GM21390 (cell line): ENCODE measurements around the gene MEGF8.

ENCODE experiments used
- ATAC-seq: cut with Tn5 transposase; IDR thresholded peaks from one replicate; pipeline ENCODE4 v1.9.1; 2021; ENCODE audit not compliant: unreplicated experiment

MEGF8 gene

GRCh38 chr19:42325308-42325895 lies at the start of gene MEGF8:
MEGF8 (plus strand) TSS chr19:42325635; CDS start chr19:42326244, 609 bp downstream.
- peak; percentile 87 for ATAC-seq

GRCh38 chr19:42276284-42276683 lies 49.2 kb upstream of the MEGF8 start:
- ATAC-seq: no peak

- no peak for ATAC-seq
These were observed 48.6 kb upstream of the MEGF8 start for GRCh38 chr19:42276821-42277220.

- no peak for ATAC-seq
These were observed 47.5 kb upstream of the MEGF8 start for GRCh38 chr19:42277821-42278451.

GRCh38 chr19:42278452-42279154 lies 46.8 kb upstream of the MEGF8 start:
- no peak for ATAC-seq

- no peak for ATAC-seq
These were observed 46.1 kb upstream of the MEGF8 start for GRCh38 chr19:42279155-42279901.

- ATAC-seq: peak; percentile 30
These were observed 45.3 kb upstream of the MEGF8 start for GRCh38 chr19:42279902-42280814.

- ATAC-seq: no peak
These were observed 44.7 kb upstream of the MEGF8 start for GRCh38 chr19:42280815-42281145.

- ATAC-seq: no peak
These were observed 44.1 kb upstream of the MEGF8 start for GRCh38 chr19:42281146-42281826.

- ATAC-seq: no peak
These were observed 43.3 kb upstream of the MEGF8 start for GRCh38 chr19:42281827-42282762.

GRCh38 chr19:42282819-42283187 lies 42.6 kb upstream of the MEGF8 start:
- ATAC-seq: no peak

- ATAC-seq: peak; percentile 38
These were observed 42.0 kb upstream of the MEGF8 start for GRCh38 chr19:42283188-42284065.

GRCh38 chr19:42284066-42284501 lies 41.4 kb upstream of the MEGF8 start:
- peak; percentile 25 for ATAC-seq

GRCh38 chr19:42284591-42285341 lies 40.7 kb upstream of the MEGF8 start:
- ATAC-seq: no peak

GRCh38 chr19:42285541-42285941 lies 39.9 kb upstream of the MEGF8 start:
- no peak for ATAC-seq

- ATAC-seq: no peak
These were observed 39.5 kb upstream of the MEGF8 start for GRCh38 chr19:42285988-42286348.

- no peak for ATAC-seq
These were observed 39.0 kb upstream of the MEGF8 start for GRCh38 chr19:42286349-42287016.
